Ascending aorta (tissue), 2 donors: ENCODE measurements around the gene HOXD4. TPM values are rescaled to one million over a fixed set of nuclear protein-coding genes. Genes with fewer than 3 reads are reported as not detected.

Experiments
- DNase-seq, 2 donors: peaks; one replicate each; pipeline ENCODE4 v3.0.0-alpha.2; 2019; ENCODE audit warnings: low spot score in 2 of 2
- H3K27ac ChIP-seq, 2 donors: fragments of 200-600 bp; sonication (generic); one replicate each; pipeline ENCODE4 v1.5.1; 2016 to 2017; ENCODE audit warnings: mild to moderate bottlenecking in 1 of 2
- H3K27me3 ChIP-seq: fragments of 200-600 bp; sonication (generic); one replicate; pipeline ENCODE4 v1.5.1; 2017
- H3K36me3 ChIP-seq, 2 donors: fragments of 200-600 bp; sonication (generic); one replicate each; pipeline ENCODE4 v1.5.1; 2016
- H3K4me1 ChIP-seq, 2 donors: fragments of 200-600 bp; sonication (generic); one replicate each; pipeline ENCODE4 v1.5.1; 2016 to 2017; ENCODE audit warnings: mild to moderate bottlenecking in 1 of 2
- H3K4me3 ChIP-seq, 2 donors: fragments of 200-600 bp; sonication (generic); one replicate each; pipeline ENCODE4 v1.5.1; 2016 to 2017; ENCODE audit warnings: mild to moderate bottlenecking in 1 of 2
- H3K9me3 ChIP-seq, 2 donors: fragments of 200-600 bp; sonication (generic); one replicate each; pipeline ENCODE4 v1.5.1; 2016
- intact Hi-C: fragments of 100-400 bp; cut with DNase I; formaldehyde crosslinking; loops from one replicate; pipeline ENCODE4 v1.15.1; 2023
- total RNA-seq: library from RNA; depleted of rRNA; stranded (reverse); fragments of >200 nt; gene quantifications from one replicate; pipeline ENCODE4 v1.1.0, GENCODE V29; 2016
- TF ChIP-seq, protein P1 (sequence below), 3 experiments: fragments of 200-600 bp in 2 of 3; fragments of 450-650 bp in 1 of 3; sonication (generic) in 2 of 3; IDR thresholded peaks; one replicate each; pipeline ENCODE4 v1.5.1; 2016 to 2019; ENCODE audit warnings: antibody characterized with exemption in 3 of 3, mild to moderate bottlenecking in 1 of 3, moderate library complexity in 1 of 3

Gene HOXD4
- total RNA-seq, 1 donor from 2014 or later: 13.6 TPM

DNA sequence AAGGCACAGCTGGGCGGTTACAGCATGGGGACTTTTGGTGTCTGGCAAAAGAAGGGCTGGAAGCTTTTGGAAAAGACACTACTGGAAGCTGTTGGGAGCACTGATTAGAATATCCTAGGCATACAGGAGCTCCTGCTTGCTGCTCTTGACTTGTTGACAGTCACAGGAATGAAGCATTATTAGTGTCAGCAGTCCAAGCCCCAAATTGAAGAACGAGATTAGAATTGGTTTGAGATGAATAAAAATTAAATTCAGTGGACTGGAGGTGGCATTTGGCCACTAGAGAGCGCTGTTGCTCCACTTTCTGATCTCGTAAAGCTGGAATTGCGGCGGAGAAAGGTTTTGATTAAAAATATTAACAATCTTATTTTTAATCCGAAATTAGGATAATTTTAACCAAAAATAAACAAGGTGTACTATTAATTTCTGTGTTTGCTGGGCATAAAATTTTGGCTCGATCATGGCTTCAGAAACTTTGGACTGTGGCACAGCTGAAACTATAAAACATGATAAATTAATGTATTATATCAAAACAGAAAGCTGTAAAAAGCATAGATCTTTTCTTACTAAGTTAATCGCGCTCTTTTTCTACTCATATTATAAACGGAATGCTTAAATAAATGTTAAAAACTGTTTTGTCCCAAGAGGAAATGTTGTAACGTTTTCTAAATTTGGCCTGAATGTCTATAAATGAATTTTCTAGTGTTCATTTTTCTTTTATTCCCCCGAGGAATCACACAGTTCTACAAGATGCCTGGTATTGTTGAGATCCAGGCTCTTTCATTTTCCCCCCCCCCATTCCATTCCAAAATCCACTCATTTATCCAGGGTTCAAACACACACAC, 24.2 kb upstream of the HOXD4 start:
- Histone ChIP-seq H3K36me3 (no peaks in the 10 kb centered on the region), H3K9me3 (no peaks in the 10 kb centered on the region), H3K27ac (no peak overlapping the region), H3K27me3 (no peaks in the 10 kb centered on the region), H3K4me1 (peaks cover 10 to 17% of the 10 kb centered on the region in 2 donors), H3K4me3 (no peak overlapping the region)
- intact Hi-C loops: loop anchor here (1.0 to 10.0 kb wide), 6 partner anchors 511 to 1208 kb away; no protein-coding TSS in a partner anchor
- DNase-seq: peak in 1 of 2 donors; percentile 81
- TF ChIP-seq, protein P1, sequence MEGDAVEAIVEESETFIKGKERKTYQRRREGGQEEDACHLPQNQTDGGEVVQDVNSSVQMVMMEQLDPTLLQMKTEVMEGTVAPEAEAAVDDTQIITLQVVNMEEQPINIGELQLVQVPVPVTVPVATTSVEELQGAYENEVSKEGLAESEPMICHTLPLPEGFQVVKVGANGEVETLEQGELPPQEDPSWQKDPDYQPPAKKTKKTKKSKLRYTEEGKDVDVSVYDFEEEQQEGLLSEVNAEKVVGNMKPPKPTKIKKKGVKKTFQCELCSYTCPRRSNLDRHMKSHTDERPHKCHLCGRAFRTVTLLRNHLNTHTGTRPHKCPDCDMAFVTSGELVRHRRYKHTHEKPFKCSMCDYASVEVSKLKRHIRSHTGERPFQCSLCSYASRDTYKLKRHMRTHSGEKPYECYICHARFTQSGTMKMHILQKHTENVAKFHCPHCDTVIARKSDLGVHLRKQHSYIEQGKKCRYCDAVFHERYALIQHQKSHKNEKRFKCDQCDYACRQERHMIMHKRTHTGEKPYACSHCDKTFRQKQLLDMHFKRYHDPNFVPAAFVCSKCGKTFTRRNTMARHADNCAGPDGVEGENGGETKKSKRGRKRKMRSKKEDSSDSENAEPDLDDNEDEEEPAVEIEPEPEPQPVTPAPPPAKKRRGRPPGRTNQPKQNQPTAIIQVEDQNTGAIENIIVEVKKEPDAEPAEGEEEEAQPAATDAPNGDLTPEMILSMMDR (IDR thresholded peaks at IDR 0.05): peak; percentile 78 to 89 (median 86)

DNA sequence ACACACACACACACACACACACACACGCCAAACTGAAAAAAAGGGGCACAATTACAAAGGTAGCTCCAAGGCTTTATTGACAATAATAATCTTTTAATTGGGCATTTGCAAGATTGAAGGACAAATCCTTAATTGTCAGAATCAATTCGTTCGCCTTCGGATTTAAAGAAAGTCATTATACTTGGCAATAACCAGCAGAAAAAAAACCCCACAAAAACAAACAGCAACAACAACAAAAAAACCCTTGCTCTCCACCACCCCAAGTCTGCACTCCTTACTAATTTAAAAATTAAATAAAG, 23.6 kb upstream of the HOXD4 start:
- intact Hi-C loops: loop anchor here (1.0 to 10.0 kb wide), 6 partner anchors 511 to 1207 kb away; no protein-coding TSS in a partner anchor
- Histone ChIP-seq H3K4me3 (no peak overlapping the region), H3K9me3 (no peaks in the 10 kb centered on the region), H3K36me3 (no peaks in the 10 kb centered on the region), H3K27me3 (no peaks in the 10 kb centered on the region), H3K27ac (no peak overlapping the region), H3K4me1 (peaks cover 5 to 12% of the 10 kb centered on the region in 2 donors)
- DNase-seq: no peak
- TF ChIP-seq, protein P1 (IDR thresholded peaks at IDR 0.05): no peak

DNA sequence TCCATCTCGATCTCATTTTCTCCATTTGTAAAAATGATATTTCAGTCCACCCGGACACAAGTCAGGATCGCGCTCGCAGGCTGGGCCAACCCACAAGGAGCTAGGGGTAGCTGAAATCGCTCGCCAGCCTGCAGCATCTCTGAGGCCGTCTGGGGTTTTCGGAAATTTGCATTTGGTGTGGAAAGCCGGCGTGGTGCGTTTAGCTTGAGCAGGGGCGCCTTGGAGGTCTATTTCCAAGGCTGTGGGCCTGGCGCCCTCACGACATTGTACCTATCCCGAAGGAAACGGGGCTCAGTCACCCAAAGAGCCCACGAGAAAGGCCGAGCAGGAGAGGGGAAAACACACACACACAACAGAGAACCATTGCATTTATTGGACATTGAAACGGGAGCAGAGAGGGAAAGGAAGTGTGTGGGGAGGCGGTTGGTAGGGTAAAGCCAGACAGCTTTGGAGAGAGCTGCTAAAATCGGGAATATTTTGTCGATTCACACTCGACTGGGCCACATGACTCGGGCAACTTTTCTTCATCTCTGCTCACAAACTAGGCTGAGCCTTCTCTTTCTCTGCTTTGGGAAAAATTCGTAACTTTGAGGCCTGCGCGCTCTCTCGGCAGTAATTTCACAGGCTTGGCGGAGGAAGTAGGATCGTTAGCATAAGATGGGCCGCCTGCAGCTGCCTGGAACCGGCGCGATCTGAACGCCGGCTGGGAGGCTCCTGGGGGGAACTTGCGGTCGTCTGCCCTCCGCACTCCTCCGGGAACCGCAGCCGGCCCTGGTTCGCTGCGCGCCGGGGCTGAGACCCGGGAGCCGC, 23.0 kb upstream of the HOXD4 start:
- Histone ChIP-seq H3K4me1 (peaks cover 0 to 6% of the 10 kb centered on the region in 2 donors), H3K36me3 (no peaks in the 10 kb centered on the region), H3K9me3 (no peaks in the 10 kb centered on the region), H3K27me3 (no peaks in the 10 kb centered on the region), H3K4me3 (peak overlapping the region; percentile 61 to 88), H3K27ac (peak overlapping the region; percentile 89 to 96)
- peak in 1 of 2 donors; percentile 63 for DNase-seq
- TF ChIP-seq, protein P1 (IDR thresholded peaks at IDR 0.05): no peak
- intact Hi-C loops: loop anchor here (5.0 to 10.0 kb wide), 4 partner anchors 684 to 1206 kb away; no protein-coding TSS in a partner anchor

DNA sequence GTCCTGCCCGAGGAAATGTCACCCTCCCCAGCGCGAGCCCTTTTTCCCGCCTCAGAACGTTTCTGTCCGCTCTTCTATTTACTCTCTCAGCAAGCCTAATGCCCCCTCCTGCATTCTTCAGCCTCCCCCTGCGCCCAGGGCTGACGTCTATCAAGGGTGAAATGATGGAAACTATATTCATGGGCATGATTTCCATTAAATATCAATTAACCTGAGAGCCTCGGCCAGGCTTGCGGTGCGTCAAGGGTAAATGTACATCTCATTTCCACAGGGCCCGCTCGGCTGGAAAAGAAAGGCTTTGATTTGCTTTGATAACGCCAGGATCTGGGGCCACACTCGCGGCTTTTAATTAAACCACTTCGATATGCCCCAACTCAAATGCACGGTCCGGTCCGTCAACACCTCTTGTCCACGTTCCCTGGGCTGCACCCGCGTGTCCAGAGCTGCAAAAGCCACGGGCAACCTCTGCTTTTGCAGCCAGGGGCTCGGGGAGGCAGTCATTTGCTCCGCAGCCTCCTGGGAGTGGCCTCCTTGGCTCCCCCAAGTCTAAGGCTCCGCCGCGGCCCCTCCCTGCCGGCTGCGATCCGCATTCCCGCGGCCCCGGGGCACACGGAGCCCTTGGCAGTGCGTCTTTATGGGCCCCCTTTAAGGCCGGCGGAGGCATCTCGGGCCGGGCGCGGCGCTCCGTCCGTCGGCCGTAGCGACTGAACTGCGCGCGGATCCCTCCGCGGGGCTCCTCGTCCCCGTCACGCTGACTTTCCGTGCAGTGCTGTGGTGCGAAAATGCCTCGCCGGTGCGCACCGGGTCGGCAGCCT, 22.2 kb upstream of the HOXD4 start, which contains the start of gene HOXD8:
Gene HOXD8, plus strand, starts transcription at position 724 of the 815 bp plus-strand sequence. CDS start 662 bp downstream, outside the sequence.
- H3K4me3 ChIP-seq: peak within 1 kb of the TSS; percentile 61 to 88
- H3K27ac ChIP-seq: peak within 1 kb of the TSS; percentile 89 to 96
- TF ChIP-seq, protein P1 (IDR thresholded peaks at IDR 0.05): no peak
- H3K27me3 ChIP-seq: no peaks in the 10 kb centered on the region
- H3K36me3 ChIP-seq: no peaks in the 10 kb centered on the region
- intact Hi-C loops: loop anchor here (5.0 to 10.0 kb wide), 4 partner anchors 683 to 1206 kb away; no protein-coding TSS in a partner anchor
- peak in 1 of 2 donors; percentile 81 for DNase-seq
- no peaks in the 10 kb centered on the region for H3K9me3 ChIP-seq
- H3K4me1 ChIP-seq: peaks cover 0 to 5% of the 10 kb centered on the region in 2 donors

DNA sequence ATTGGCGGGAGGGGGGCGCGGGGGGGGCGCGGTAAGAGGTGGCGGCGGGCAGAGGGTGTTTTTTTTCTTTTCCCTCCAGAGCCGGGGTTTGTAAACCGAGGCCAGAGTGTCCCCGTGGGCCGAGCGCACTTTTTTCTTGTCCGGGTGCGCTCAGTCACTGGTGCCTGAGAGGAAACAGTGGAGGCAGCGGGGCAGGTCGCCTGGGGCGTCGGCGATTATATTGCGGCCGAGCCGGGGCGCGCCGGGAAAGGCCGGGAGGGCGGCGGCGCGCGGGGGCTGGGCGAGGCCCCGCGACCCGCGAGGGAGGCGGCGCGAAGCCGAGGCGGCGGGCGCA, 21.6 kb upstream of the HOXD4 start:
- H3K4me1 ChIP-seq: peaks cover 0 to 5% of the 10 kb centered on the region in 2 donors
- H3K4me3 ChIP-seq: peak overlapping the region; percentile 61 to 88
- intact Hi-C loops: loop anchor here (5.0 to 10.0 kb wide), 4 partner anchors 683 to 1205 kb away; no protein-coding TSS in a partner anchor
- no peaks in the 10 kb centered on the region for H3K9me3 ChIP-seq
- TF ChIP-seq, protein P1 (IDR thresholded peaks at IDR 0.05): no peak
- peak overlapping the region; percentile 89 to 96 for H3K27ac ChIP-seq
- no peaks in the 10 kb centered on the region for H3K27me3 ChIP-seq
- DNase-seq: no peak
- no peaks in the 10 kb centered on the region for H3K36me3 ChIP-seq
